Esophagus muscularis mucosa (tissue), 4 donors: ENCODE results near the gene TMEM219. TPM values are rescaled to one million over a fixed set of nuclear protein-coding genes. Genes with fewer than 3 reads are reported as not detected.
A peak's percentile ranks its signal among the peaks of the same experiment; 100 is the strongest.
"Not testable (repeated sequence)": the region's sequence is repeated elsewhere in the genome, so short reads cannot be mapped to it uniquely, and the experiment has no call there.

Experiments
- DNase-seq: peaks from one replicate; pipeline ENCODE4 v3.0.0-alpha.2; 2017; ENCODE audit errors: extremely low spot score
- H3K27ac ChIP-seq, 4 donors: fragments of 200-600 bp; sonication (generic); replicated peaks in 1 of 4; 1 replicate in 3 of 4; 2 replicates in 1 of 4; pipeline ENCODE4 v1.5.1; 2016 to 2019; ENCODE audit warnings: mild to moderate bottlenecking in 1 of 4
- H3K27me3 ChIP-seq, 4 donors: fragments of 200-600 bp; sonication (generic); one replicate each; pipeline versions ENCODE4 v1.5.1 to v1.6.0; 2016 to 2019
- H3K36me3 ChIP-seq, 4 donors: fragments of 200-600 bp; sonication (generic); one replicate each; pipeline ENCODE4 v1.5.1; 2016 to 2019
- H3K4me1 ChIP-seq, 4 donors: fragments of 200-600 bp; sonication (generic); one replicate each; pipeline ENCODE4 v1.5.1; 2016 to 2019
- H3K4me3 ChIP-seq, 4 donors: fragments of 200-600 bp; sonication (generic); 1 replicate in 2 of 4; 2 replicates in 2 of 4; pipeline ENCODE4 v1.5.1; 2016 to 2019; ENCODE audit warnings: mild to moderate bottlenecking in 4 of 4, moderate library complexity in 1 of 4
- H3K9me3 ChIP-seq, 4 donors: fragments of 200-600 bp; sonication (generic); 1 replicate in 3 of 4; 2 replicates in 1 of 4; pipeline ENCODE4 v1.5.1; 2016 to 2019
- CTCF ChIP-seq, 3 experiments: fragments of 200-600 bp in 2 of 3; fragments of 450-650 bp in 1 of 3; sonication (generic) in 2 of 3; IDR thresholded peaks; one replicate each; pipeline ENCODE4 v1.5.1; 2017 to 2019; ENCODE audit warnings: antibody characterized with exemption in 3 of 3, mild to moderate bottlenecking in 2 of 3, moderate library complexity in 1 of 3
- EP300 ChIP-seq: sonication (generic); formaldehyde crosslinking; IDR thresholded peaks from one replicate; pipeline ENCODE4 v1.6.1; 2017; ENCODE audit warnings: antibody characterized with exemption
- POLR2A ChIP-seq: fragments of 450-650 bp; IDR thresholded peaks from one replicate; pipeline ENCODE4 v1.6.1; 2017; ENCODE audit warnings: antibody characterized with exemption, moderate library complexity, mild to moderate bottlenecking, low read depth
- POLR2AphosphoS5 ChIP-seq, 2 donors: sonication (generic); formaldehyde crosslinking; IDR thresholded peaks; one replicate each; pipeline ENCODE4 v1.6.1; 2017; ENCODE audit warnings: antibody characterized with exemption in 2 of 2
- WGBS: methylation state at CpG from one replicate; pipeline ENCODE4 v1.1.5; 2018; 5-methylcytosine and 5-hydroxymethylcytosine counted together
- intact Hi-C: fragments of 100-400 bp; cut with DNase I; formaldehyde crosslinking; loops from one replicate; pipeline ENCODE4 v1.15.1; 2023
- total RNA-seq, 4 donors: library from RNA; depleted of rRNA; stranded (reverse); fragments of >200 nt; gene quantifications; one replicate each; pipeline versions ENCODE4 v1.1.0 to v1.2.1, GENCODE V29; 2016

TMEM219 gene
- total RNA-seq, 4 donors from 2014 or later: 96.8 to 114 (median 105) TPM

GRCh38 chr16:29951625-29952365 lies 10.1 kb upstream of the TMEM219 start:
- no peaks in the 10 kb centered on the region for H3K36me3 ChIP-seq
- no peaks in the 10 kb centered on the region for H3K27me3 ChIP-seq
- intact Hi-C loops: no loop called here
- no peak overlapping the region for H3K4me3 ChIP-seq
- no peak for DNase-seq
- H3K27ac ChIP-seq: no peak overlapping the region
- TF ChIP-seq CTCF (IDR thresholded peaks at IDR 0.05) (no peak), EP300 (no peak), POLR2AphosphoS5 (IDR thresholded peaks at IDR 0.05) (no peak), POLR2A (no peak)
- H3K4me1 ChIP-seq: no peaks in the 10 kb centered on the region
- no peaks in the 10 kb centered on the region for H3K9me3 ChIP-seq
- 94% methylated on average over 8 of the region's 8 CpGs for WGBS

- WGBS: 94% methylated on average over 5 of the region's 5 CpGs
- H3K27ac ChIP-seq: no peak overlapping the region
- no peaks in the 10 kb centered on the region for H3K36me3 ChIP-seq
- peaks cover 8 to 22% (median 19%) of the 10 kb centered on the region in 4 donors for H3K4me1 ChIP-seq
- no peak overlapping the region for H3K4me3 ChIP-seq
- no peak for DNase-seq
- H3K27me3 ChIP-seq: no peaks in the 10 kb centered on the region
- TF ChIP-seq CTCF (IDR thresholded peaks at IDR 0.05): no peak
- TF ChIP-seq POLR2A: no peak
- TF ChIP-seq EP300: no peak
- TF ChIP-seq POLR2AphosphoS5 (IDR thresholded peaks at IDR 0.05): no peak
- intact Hi-C loops: no loop called here
- no peaks in the 10 kb centered on the region for H3K9me3 ChIP-seq
Measured at GRCh38 chr16:29958756-29959155, 3.1 kb upstream of the TMEM219 start.

- Histone ChIP-seq H3K27me3 (no peaks in the 10 kb centered on the region), H3K4me3 (no peak overlapping the region), H3K9me3 (no peaks in the 10 kb centered on the region), H3K27ac (no peak overlapping the region), H3K36me3 (peaks cover 0 to 4% (median 1%) of the 10 kb centered on the region in 4 donors), H3K4me1 (peaks cover 8 to 26% (median 21%) of the 10 kb centered on the region in 4 donors)
- 91% methylated on average over 8 of the region's 9 CpGs for WGBS
- no peak for DNase-seq
- no peak for TF ChIP-seq CTCF (IDR thresholded peaks at IDR 0.05)
- TF ChIP-seq POLR2AphosphoS5 (IDR thresholded peaks at IDR 0.05): no peak
- no peak for TF ChIP-seq EP300
- no peak for TF ChIP-seq POLR2A
- intact Hi-C loops: no loop called here
Measured at GRCh38 chr16:29959293-29959692, 2.6 kb upstream of the TMEM219 start.

- not testable (repeated sequence) for H3K9me3 ChIP-seq, H3K36me3 ChIP-seq, H3K27ac ChIP-seq, DNase-seq, H3K4me3 ChIP-seq, H3K27me3 ChIP-seq
- 88% methylated on average over 4 of the region's 4 CpGs for WGBS
- intact Hi-C loops: loop anchor here (5.0 kb wide), 1 partner anchor 33 kb away; the partner anchor contains the start of gene KCTD13
- H3K4me1 ChIP-seq: peaks cover 8 to 32% (median 24%) of the 10 kb centered on the region in 4 donors
Measured at GRCh38 chr16:29959821-29960220, 2.1 kb upstream of the TMEM219 start.

- intact Hi-C loops: loop anchor here (5.0 kb wide), 1 partner anchor 34 kb away; the partner anchor contains the start of gene KCTD13
- Histone ChIP-seq H3K36me3 (peaks cover 0 to 21% (median 6%) of the 10 kb centered on the region in 4 donors), H3K4me1 (peaks cover 8 to 34% (median 25%) of the 10 kb centered on the region in 4 donors), H3K4me3 (peak overlapping the region; percentile 73 to 95 (median 80)), H3K9me3 (no peaks in the 10 kb centered on the region), H3K27me3 (no peaks in the 10 kb centered on the region), H3K27ac (peak overlapping the region; percentile 92 to 95 (median 94))
- WGBS: 62% methylated on average over 10 of the region's 10 CpGs
- TF ChIP-seq EP300 (no peak), POLR2A (no peak), POLR2AphosphoS5 (IDR thresholded peaks at IDR 0.05) (no peak), CTCF (IDR thresholded peaks at IDR 0.05) (no peak)
- no peak for DNase-seq
Measured at GRCh38 chr16:29961127-29961478, 776 bp upstream of the TMEM219 start.
